ENCODE data around the gene CIC.

Gene CIC

DNA sequence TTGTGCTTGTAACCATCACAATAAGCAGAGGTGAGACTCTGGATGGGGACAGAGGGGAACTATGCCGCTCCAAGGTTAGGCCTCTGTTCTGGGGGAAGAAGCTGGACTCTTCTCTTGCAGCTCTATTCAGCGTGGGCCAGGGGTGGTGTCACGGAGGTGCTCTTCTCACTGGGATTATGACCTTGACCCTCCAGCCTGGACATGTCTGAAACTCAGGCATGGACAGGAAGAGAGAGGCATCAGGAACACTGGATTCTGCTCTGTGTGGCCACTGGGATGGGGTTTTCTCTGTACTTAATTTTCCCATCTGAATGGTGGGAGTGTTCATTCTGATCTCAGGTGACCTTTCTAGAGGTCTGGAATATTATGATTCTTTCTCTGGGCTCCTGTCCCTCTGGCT lies 64.0 kb downstream of the CIC start:
- Histone ChIP-seq H3K36me3 (ENCODE audit: low read length) (no peaks in the 10 kb centered on the region), H3K9me3 (ENCODE audit: insufficient read depth, low read length) (no peaks in the 10 kb centered on the region), H4K20me1 (ENCODE audit: low read depth, low read length) (no peaks in the 10 kb centered on the region), H3K4me2 (ENCODE audit: low read depth, low read length, poor library complexity, severe bottlenecking) (no peak overlapping the region), H3K27ac (ENCODE audit: low read depth, low read length) (no peak overlapping the region), H3K9ac (ENCODE audit: low read length) (no peak overlapping the region), H3K27me3 (ENCODE audit: low read length) (no peaks in the 10 kb centered on the region), H3F3A (ENCODE audit: insufficient read depth) (no peaks in the 10 kb centered on the region), H2AFZ (ENCODE audit: low read depth, low read length, severe bottlenecking) (no peak overlapping the region), H3K9me2 (replicated peaks; ENCODE audit: insufficient read depth, low read length) (no peaks in the 10 kb centered on the region), H3K79me2 (ENCODE audit: insufficient read depth, low read length) (no peaks in the 10 kb centered on the region), H3K4me3 (ENCODE audit: insufficient read depth, low read length, poor library complexity, severe bottlenecking) (no peak overlapping the region)
- TF ChIP-seq, protein P1, sequence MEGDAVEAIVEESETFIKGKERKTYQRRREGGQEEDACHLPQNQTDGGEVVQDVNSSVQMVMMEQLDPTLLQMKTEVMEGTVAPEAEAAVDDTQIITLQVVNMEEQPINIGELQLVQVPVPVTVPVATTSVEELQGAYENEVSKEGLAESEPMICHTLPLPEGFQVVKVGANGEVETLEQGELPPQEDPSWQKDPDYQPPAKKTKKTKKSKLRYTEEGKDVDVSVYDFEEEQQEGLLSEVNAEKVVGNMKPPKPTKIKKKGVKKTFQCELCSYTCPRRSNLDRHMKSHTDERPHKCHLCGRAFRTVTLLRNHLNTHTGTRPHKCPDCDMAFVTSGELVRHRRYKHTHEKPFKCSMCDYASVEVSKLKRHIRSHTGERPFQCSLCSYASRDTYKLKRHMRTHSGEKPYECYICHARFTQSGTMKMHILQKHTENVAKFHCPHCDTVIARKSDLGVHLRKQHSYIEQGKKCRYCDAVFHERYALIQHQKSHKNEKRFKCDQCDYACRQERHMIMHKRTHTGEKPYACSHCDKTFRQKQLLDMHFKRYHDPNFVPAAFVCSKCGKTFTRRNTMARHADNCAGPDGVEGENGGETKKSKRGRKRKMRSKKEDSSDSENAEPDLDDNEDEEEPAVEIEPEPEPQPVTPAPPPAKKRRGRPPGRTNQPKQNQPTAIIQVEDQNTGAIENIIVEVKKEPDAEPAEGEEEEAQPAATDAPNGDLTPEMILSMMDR (IDR thresholded peaks at IDR 0.05; ENCODE audit: insufficient read depth, low read length, poor library complexity, severe bottlenecking): no peak
- TF ChIP-seq EZH2phosphoT487 (conservative IDR thresholded peaks at IDR 0.05; ENCODE audit: low read length): no peak

DNA sequence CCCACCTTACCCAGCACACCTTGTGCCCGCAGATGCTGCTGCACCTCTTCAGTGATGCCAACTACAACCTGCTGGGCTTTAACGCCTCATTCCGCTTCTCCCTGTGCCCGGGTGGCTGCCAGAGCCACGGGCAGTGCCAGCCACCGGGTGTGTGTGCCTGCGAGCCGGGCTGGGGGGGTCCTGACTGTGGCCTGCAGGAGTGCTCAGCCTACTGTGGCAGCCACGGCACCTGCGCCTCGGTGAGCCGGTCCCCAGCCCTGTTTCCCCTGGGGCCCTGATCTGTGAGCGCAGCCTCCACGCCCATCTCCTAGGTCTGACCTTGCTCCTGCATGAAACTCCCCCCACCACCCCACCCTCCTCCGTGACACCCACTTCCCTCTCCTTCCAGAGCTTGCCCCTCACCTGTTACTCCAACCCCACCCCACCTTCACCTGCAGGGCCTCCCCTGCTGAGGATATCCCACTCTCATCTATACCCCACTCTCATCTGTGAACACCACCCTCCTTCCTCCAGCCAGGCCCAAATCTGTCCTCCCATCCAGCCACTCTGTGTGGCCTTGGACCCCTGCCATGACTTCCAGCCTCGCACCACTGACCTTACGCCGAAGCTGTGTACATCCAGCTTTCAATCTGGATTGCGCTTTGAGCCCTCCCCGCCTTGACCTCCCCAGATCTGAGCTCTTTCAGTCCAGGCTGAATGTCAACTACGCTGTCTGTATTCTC lies 65.1 kb downstream of the CIC start:
- no peaks in the 10 kb centered on the region for H3K36me3 ChIP-seq (ENCODE audit: low read length)
- no peak overlapping the region for H3K27ac ChIP-seq (ENCODE audit: low read depth, low read length)
- no peaks in the 10 kb centered on the region for H3F3A ChIP-seq (ENCODE audit: insufficient read depth)
- no peak overlapping the region for H3K4me3 ChIP-seq (ENCODE audit: insufficient read depth, low read length, poor library complexity, severe bottlenecking)
- TF ChIP-seq EZH2phosphoT487 (conservative IDR thresholded peaks at IDR 0.05; ENCODE audit: low read length): no peak
- TF ChIP-seq, protein P1 (IDR thresholded peaks at IDR 0.05; ENCODE audit: insufficient read depth, low read length, poor library complexity, severe bottlenecking): no peak
- no peaks in the 10 kb centered on the region for H4K20me1 ChIP-seq (ENCODE audit: low read depth, low read length)
- H2AFZ ChIP-seq (ENCODE audit: low read depth, low read length, severe bottlenecking): no peak overlapping the region
- no peaks in the 10 kb centered on the region for H3K9me2 ChIP-seq (replicated peaks; ENCODE audit: insufficient read depth, low read length)
- no peaks in the 10 kb centered on the region for H3K79me2 ChIP-seq (ENCODE audit: insufficient read depth, low read length)
- H3K9me3 ChIP-seq (ENCODE audit: insufficient read depth, low read length): no peaks in the 10 kb centered on the region
- no peak overlapping the region for H3K4me2 ChIP-seq (ENCODE audit: low read depth, low read length, poor library complexity, severe bottlenecking)
- no peak overlapping the region for H3K9ac ChIP-seq (ENCODE audit: low read length)
- no peaks in the 10 kb centered on the region for H3K27me3 ChIP-seq (ENCODE audit: low read length)

DNA sequence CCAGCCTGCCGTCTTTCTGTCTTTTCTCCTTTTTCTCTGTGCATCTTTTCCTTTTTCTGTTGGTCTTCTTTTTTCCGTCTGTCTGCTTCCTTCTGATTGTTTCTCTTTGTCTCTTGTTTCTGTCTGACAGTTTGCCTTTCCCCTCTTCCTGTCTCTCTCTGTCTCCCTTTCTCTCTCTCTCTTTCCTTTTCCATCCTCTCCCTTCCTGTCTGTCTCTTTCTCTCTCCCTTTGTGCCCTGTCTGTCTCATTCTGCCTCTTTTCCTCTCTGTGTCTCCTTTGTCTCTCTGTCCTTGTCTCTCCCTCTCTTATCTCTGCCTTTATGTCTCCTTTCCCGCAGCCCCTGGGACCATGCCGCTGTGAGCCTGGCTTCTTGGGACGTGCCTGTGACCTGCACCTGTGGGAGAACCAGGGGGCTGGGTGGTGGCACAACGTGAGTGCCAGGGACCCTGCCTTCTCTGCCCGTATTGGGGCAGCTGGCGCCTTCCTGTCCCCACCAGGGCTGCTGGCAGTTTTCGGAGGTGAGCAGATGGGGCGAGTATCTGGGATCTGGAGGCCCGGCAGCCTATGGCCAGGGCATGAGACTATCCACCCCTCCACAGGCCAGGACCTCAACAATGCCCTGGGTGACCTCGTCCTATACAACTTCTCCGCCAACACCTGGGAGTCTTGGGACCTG lies 65.8 kb downstream of the CIC start:
- Histone ChIP-seq H3K9me2 (replicated peaks; ENCODE audit: insufficient read depth, low read length) (no peaks in the 10 kb centered on the region), H3K4me2 (ENCODE audit: low read depth, low read length, poor library complexity, severe bottlenecking) (no peak overlapping the region), H3K36me3 (ENCODE audit: low read length) (no peaks in the 10 kb centered on the region), H3F3A (ENCODE audit: insufficient read depth) (no peaks in the 10 kb centered on the region), H3K79me2 (ENCODE audit: insufficient read depth, low read length) (no peaks in the 10 kb centered on the region), H4K20me1 (ENCODE audit: low read depth, low read length) (no peaks in the 10 kb centered on the region), H3K4me3 (ENCODE audit: insufficient read depth, low read length, poor library complexity, severe bottlenecking) (no peak overlapping the region), H3K27me3 (ENCODE audit: low read length) (no peaks in the 10 kb centered on the region), H3K9me3 (ENCODE audit: insufficient read depth, low read length) (no peaks in the 10 kb centered on the region), H3K27ac (ENCODE audit: low read depth, low read length) (no peak overlapping the region), H3K9ac (ENCODE audit: low read length) (no peak overlapping the region), H2AFZ (ENCODE audit: low read depth, low read length, severe bottlenecking) (no peak overlapping the region)
- TF ChIP-seq, protein P1 (IDR thresholded peaks at IDR 0.05; ENCODE audit: insufficient read depth, low read length, poor library complexity, severe bottlenecking): no peak
- TF ChIP-seq EZH2phosphoT487 (conservative IDR thresholded peaks at IDR 0.05; ENCODE audit: low read length): no peak
